Amygdala (tissue), 56 donors: Measurements from ENCODE around the gene CDO1.
"Not testable (repeated sequence)": the region's sequence is repeated elsewhere in the genome, so short reads cannot be mapped to it uniquely, and the experiment has no call there.

Source experiments
- DNase-seq, 56 donors: peaks; one replicate each; lab custom pipeline; 2025; lab: John Stamatoyannopoulos, UW

Gene CDO1

DNA sequence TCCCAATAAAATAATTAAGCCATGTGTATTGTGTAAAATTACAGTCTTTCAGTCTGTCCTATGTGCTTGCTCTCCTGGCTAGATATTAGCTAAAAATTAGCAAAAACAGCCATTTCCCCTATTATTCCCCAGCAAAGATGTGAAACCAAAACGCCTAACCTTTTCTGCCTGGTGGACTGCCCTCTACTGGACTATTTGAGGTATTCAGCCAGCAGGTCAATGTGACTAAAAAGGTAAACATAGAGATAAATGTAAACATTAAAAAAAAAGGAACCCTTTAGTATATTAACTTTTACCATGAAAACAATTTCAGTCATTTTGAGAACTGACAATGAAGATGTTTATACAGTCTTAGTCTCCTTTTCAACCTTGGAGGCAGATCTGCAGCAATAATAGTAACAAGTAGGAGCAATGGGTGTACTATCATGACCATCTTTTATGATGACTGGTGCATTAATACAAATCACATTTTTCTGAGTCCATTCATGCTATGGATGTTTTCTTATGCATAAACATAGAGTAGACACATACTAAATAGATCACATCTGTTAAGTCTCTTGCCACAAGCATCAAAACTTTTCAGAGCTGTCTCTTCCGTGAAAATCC, 14.8 kb upstream of the CDO1 start:
- peak in 4 of 56 donors; percentile 4 to 35 (median 11) for DNase-seq

DNA sequence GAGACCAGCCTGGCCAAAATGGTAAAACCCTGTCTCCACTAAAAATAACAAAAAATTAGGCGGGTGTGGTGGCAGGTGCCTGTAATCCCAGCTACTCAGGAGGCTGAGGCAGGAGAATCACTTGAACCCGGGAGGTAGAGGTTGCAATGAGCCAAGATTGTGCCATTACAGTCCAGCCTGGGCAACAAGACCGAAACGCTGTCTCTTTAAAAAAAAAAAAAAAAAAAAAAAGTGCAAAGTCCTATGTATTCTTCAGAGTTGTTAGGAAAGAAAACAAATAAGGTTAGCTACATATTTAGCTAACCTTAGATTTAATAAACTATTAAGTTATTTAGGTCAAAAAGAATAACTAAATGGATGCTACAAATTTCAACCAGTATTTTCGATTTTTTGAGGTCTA, 13.5 kb upstream of the CDO1 start:
- no peak for DNase-seq

DNA sequence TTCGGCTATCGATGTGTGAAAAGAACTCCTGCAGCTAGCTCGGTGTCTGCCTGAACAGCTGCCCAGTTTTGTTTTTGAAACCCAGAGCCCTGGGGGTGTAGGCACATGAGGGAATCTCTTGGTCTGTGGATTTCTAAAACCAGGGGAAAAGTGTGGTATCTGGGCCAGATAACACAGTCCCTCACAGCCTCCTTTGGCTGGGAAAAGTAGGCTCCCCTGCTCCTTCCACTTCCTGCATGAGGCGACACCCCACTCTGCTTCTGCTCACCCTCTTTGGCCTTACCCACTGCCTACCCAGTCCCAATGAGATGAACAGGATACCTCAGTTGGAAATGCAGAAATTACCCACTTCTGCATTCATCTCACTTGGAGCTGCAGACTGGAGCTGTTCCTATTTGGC, 9.5 kb upstream of the CDO1 start:
- DNase-seq, result no peak

DNA sequence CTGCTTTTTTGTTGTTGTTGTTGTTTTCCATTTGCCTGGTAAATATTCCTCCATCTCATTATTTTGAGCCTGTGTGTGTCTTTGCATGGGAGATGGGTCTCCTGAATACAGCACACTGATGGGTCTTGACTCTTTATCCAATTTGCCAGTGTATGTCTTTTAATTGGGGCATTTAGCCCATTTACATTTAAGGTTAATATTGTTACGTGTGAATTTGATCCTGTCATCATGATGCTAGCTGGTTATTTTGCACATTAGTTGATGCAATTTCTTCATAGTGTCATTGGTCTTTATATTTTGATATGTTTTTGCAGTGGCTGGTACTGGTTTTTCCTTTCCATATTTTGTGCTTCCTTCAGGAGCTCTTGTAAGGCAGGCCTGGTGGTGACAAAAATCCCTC, 8.5 kb upstream of the CDO1 start:
- not testable (repeated sequence) for DNase-seq

DNA sequence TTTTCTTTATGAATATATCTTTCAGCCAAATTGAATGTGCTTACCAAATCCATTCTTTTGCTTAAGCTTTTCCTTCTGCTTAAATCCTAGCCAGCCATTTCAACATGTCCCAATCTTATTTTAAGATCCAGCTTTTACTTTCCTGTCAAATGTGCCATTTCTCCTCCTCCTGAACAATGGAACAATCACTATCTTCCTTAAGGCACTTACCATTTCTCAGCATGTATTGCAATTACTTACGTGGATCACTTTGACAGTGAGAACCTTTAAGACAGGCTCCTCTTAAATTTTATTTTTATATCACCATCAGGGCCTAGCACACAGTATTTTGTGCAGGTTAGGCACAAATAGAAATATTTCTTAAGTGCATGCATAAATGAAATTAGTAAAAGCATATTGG, 4.4 kb upstream of the CDO1 start:
- no peak for DNase-seq

DNA sequence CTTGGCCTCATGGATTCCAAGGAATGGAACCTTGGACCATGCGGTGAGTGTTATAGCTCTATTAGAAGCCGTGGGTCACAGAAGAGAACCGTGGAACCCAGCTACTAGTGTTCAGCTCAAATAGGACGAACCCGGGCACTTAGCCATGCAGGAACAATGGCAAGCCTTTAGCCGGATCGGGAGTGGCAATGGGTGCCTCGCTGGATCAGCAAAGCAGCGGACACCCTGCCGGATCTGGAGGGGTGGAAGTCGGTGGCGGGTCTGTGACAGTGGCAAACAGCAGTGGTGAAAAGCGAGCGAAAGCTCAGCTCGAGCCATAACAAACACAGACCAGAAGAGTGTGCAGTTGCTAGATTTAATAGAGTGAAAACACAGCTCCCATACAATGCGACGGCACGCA, 2.4 kb upstream of the CDO1 start:
- DNase-seq, result peak in 35 of 56 donors; percentile 1 to 61 (median 37)

DNA sequence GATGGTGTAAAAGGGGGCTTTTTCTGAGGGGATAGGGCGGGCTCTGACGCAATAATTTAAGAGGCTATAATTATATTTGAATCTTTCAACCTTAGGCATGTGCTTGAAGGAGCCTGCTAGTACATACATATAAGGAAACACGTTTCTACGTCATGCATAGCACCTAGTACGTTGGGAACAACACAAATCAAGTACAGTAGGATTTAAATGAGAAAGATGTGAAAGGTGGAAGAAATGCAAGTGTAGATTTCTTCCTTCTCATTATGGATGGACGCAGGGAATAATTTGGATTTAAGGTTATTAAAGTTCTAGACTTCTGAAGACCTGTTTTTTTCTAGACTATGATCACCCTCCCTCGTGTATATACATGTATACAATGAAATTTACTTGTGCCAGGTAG, 927 bp upstream of the CDO1 start:
- no peak for DNase-seq

DNA sequence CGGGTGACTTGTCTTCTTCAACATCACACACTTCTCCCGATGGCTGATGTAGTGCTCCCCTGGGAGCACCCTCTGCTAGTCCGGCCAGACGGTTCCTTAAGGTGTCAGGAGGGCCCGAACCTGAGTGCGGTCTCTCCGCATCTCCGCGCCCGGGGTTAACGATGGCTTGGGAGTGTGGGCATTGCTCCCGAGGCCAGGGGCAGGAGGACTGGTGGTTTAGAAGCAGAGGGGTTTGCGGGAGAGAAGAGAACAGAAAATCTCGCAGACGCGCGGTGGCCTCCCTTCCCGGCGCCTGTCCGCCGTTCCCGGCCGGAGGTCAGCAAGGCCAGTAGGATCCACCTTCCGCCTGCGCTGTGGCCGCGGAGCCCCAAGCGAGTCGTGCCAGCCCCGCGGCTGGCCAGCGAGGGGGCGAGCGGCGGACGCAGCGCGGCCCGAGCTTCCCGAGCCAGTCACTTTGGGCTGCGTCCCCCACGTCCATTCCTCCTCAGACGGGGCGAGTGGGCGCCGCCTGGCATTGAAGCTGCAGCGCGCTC, 700 bp downstream of the CDO1 start:
- DNase-seq, result peak in 13 of 56 donors; percentile 4 to 61 (median 36)

DNA sequence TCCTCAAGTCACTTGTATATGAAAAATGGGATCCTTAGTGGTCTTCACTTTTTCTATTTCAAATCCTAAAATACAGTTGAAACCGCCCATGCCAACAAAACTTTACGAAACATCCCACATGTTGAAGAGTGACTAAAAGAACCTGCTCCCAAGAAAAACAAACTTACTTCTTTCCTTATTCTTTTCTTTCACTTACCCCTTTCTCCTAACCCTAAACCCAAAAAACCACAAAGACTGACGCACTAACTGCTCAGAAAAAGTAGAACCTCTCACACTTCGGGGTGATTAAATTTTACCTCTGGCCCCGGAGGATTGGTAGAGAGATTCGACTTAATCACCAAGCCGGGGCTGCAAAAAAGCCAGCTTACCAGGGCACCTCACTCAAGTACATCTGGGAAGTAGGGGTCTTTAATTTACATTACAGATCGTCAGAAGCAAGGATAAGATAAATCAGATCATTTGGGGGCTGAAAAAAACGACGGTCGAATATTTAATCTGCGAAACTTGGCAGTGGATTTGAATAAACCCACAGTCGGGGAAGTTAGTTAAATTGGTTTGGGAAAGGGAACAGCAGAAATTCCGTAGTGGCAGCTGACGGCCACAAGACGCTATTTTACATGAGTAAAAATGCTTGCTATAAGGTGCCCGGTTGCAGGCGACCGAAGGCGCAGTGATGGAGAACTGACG, 1.3 kb downstream of the CDO1 start:
- DNase-seq, result peak in 1 of 56 donors; percentile 34

DNA sequence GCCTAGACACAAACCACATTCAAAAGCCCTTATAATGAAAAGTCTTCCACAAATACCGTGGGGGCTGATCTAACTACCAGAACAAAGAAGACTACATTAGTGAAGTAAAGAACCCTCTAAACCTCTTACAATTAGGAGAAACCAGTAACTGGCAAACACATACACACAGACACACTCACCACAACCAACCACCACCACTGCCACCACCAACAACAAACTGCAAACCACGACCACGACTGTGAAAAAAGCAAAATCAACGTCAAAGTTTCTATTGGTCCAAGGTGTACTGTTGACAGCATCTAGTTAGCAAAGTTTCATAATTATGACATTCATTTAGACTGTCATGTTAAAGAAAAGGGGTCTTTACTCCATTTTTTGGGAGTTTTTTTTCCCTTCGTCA, 2.7 kb downstream of the CDO1 start:
- no peak for DNase-seq

DNA sequence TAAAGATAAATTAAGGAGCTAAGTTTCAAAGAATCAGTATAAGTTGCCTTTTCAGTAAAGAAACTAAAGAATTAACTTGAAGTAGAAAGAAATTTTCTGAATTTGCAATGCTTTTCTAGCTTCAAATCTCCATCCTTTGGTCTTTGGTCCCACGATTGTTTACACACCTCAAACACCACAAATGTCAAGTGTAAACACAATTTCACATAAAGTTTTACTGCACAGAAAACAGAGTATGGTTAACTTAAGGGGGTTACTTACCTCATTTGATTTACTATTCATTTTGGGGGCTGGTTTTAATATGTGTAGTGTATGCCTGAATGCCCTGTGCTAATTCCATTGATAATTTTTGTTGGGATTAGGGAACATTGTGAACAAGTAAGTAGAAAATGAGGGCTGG, 4.1 kb downstream of the CDO1 start:
- no peak for DNase-seq

DNA sequence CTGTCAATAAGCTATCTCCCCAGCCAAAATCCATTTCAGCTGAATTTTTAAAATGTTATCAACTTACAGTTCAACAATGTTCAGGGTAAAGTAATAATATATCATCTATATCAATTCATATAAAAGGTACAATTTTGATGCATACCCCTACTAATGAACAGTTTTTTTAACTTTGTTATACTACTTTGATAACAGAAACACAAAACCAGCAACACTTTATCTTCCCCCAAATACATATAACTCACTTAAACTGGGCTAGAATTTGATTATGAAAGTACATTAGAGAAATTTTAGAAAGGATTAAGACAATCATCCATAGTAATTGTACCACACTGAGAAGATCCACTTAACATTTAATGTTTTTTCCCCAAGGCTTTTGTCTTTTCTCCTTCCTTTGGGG, 5.1 kb downstream of the CDO1 start:
- DNase-seq, result no peak

DNA sequence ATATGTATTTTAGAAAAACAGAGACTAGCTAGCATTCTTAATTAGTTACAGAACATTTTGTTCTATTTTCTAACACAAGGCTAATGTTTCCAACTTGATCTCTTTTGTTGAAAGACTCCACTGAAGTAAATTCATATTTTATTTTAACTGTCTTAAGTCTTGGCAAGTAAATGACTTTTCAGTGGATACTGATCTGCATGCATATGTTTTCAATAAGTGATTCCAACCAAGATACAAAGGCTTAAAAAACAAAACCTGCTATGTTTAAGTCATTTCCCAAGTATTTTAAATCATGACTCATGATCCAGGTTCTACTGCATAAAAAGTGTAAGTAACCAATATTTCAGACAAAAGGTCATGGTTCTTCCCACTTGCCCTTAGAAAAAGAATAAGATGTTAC, 5.7 kb downstream of the CDO1 start:
- no peak for DNase-seq

DNA sequence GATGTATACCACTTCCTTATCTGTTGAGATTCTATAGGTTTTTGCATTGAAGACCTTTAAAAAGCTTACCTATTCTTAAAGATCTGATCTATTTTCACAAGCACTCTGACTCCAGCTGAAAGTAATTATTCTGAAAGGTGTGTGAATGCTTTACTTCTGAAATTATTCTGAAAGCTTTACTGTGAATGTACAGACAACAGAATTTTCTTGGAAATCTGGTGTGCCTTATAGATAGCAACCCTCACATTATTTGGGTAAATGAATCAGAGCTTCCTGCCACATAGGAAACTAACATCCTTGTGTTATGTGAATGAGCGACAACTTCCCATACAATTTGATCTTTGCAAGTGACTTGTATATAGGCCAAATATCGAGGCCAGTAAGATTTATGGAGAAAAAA, 6.5 kb downstream of the CDO1 start:
- DNase-seq, result no peak

DNA sequence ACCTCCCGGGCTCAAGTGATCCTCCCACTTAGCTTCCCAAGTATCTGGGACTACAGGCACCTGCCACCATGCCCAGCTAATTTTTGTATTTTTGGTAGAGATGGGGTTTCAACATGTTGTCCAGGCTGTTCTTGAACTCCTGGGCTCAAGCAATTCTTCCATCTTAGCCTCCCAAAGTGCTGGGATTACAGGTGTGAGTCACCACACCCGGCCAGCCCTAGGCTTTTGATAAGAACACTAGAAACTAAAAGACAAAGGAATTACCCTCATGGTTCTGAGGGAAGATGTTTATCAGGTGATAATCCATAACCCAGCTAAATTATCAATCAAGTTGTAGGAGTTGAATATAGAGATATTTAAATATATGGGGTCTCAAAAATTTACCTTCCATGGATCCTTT, 8.4 kb downstream of the CDO1 start:
- not testable (repeated sequence) for DNase-seq

DNA sequence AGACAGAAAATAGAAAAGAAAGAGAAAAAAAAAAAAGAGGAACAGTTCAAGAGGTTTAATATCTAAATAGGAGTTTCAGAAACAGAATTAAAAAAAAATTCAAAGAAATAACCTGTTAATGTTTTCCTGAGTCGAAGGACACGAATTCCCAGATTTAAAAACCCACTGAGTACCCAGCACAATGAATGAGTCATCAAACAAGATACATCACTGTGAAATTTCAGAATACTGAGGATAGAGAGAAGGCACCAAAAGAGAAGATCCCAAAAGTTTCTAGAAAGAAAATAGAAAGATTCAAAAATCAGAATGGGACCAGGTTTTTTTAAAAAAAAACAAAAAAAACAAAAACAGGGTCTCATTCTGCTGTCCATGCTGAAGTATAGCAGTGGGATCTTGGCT, 8.8 kb downstream of the CDO1 start:
- DNase-seq, result no peak

DNA sequence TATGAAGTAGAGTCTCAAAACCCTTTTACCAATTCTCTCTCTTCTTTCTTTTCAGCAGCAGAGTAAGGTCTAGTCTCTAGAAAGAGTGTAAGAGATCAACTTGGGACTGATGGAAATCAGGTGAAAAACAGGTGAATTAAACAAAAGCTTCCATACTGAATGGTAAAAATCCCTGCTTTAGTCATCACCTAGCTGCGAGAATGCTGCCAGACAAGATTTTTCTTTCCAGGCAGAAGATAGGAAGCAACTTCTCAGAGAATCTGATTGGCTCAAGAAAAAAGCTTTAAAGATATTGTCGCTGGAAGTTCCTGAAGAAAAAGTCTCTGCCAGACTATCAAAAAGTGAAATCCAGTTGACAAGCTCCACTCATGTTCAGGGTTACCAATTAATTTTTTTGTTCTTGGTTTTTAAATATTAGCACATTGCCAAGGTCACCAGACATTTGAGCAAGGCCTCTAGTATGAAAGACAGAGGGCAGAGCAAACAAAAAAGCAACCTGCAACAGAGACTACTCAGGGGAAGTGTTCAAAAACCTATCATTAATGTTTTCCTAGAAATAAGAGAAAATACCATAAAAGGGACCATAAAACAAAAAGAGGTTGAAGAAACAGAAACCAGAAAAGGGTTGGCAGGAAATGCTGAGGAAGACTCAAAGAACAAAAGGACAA, 9.3 kb downstream of the CDO1 start:
- no peak for DNase-seq

DNA sequence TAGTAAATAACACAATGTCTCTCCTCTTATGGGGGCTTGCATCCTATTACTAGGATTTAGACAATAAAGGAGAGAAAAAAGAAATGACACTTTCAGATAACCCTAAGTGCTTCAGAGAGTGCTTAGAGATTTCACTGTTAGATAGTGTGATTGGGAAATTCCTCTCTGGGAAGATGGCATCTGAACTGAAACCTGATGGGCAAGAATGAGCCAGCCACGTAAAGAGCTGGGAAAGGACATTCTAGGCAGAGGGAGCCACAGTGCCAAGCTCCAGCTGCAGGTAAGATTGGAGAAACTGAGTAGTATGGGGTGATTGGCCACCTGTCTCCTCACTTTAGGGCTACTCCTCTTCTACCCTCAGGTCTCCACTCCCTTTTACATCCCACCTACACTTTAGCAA, 14.5 kb downstream of the CDO1 start:
- no peak for DNase-seq

DNA sequence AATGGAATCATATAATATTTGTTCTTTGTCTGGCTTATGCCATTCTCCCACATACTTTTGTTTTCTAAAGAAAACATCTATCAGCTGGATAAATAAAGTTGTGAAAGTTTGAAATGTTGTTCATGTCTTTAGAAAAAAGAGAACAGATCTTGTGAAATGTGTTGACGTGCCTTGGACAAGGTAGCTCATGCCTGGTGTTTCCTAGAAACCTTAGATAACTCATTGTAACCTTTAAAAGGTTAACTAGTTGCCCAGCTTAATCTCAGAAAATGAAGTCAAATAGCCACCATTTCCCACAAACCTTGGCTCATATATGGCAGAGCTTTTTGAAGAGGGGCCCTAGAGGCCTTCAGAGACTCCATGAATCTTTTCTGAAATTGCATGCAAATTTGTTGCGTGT, 15.3 kb downstream of the CDO1 start:
- no peak for DNase-seq

DNA sequence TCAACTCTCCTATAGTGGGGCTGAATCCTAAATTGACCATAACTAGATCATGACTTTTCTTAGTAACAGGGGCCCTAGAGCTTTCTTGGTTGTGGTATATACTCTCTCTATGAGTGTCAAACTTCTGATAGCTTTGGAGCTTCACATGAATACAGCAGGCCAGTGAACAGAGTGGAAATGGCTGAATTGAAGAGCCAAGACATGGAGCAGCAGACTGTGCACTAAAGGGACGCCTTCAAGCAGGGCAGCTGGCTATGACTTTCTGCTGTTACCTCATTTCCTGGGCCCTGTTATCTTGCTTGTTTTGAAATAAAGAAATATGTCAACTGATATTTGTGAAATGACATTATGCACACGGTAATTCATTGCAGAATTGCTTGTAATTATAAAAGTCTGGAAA, 16.4 kb downstream of the CDO1 start:
- no peak for DNase-seq

DNA sequence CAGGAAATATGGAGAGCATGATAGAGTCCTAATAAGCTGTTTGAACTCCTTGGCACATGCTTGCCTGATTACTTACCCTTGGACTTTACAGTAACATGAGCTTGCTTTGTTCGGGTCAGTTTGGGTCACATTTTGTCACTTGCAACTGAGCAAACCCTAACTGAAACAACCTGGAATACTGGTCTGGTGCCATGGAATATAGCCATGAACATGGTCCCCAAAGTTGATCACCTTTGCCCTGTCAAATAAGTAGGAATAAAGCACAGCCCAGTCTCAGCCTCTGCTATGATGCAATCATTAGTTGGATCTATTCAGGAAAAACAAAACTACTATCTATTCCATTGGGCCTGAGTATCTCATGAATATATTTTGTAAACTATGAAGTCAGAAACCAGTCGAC, 18.2 kb downstream of the CDO1 start:
- no peak for DNase-seq

DNA sequence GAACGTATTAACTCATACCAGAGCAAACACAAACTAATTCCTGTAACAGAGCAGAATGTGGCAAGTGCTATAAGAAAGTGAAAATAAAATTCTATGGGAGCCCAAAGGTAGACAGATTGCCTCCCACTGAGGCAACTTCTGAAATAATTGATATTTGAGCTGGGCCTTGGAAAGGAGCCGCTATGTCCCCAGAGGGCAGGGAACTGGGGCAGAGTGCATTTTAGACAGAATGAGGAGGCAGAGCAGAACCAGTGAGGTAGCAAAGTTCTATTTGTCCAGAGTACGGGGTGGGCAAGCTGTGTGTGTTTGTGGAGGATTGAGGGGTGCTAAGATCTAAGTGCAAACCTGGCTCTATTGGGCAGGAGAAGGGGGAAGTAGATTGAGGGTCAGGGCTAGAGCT, 19.8 kb downstream of the CDO1 start:
- no peak for DNase-seq
